ENCODE data around the gene DENND1A.

GRCh38 chr9:123620239-123620638 lies 309.7 kb downstream of the DENND1A start:
- no peak for TF ChIP-seq CTCF (conservative IDR thresholded peaks at IDR 0.05; ENCODE audit: low read length)
- TF ChIP-seq EZH2phosphoT487 (IDR thresholded peaks at IDR 0.05; ENCODE audit: borderline replicate concordance) = no peak
